ENCODE data around the gene TMEM198. TPM values are rescaled to one million over a fixed set of nuclear protein-coding genes. Genes with fewer than 3 reads are reported as not detected.

Gene TMEM198
- total and polyA plus RNA-seq, 4 donors, result 0.74 to 1.9 (median 1.5) TPM

GRCh38 chr2:219536967-219537366, 6.9 kb upstream of the TMEM198 start:
- H3K9me3 ChIP-seq (ENCODE audit: control insufficient read depth in 4 of 4, low read length in 3 of 4), result no peaks in the 10 kb centered on the region
- no peak overlapping the region for H3K9ac ChIP-seq (ENCODE audit: low read depth in 1 of 2, low read length in 2 of 2)
- no peak for DNase-seq (ENCODE audit: low spot score)
- TF ChIP-seq CTCF (IDR thresholded peaks at IDR 0.05; ENCODE audit: low read depth, low read length, missing input control) (no peak), MAX (IDR thresholded peaks at IDR 0.05) (no peak), HNF4G (IDR thresholded peaks at IDR 0.05) (no peak), JUND (IDR thresholded peaks at IDR 0.05) (no peak), SP1 (IDR thresholded peaks at IDR 0.05) (no peak), HNF4A (conservative IDR thresholded peaks at IDR 0.05) (no peak), YY1 (IDR thresholded peaks at IDR 0.05) (no peak), GABPA (IDR thresholded peaks at IDR 0.05 in 1 of 2, conservative IDR thresholded peaks at IDR 0.05 in 1 of 2) (no peak), RXRA (IDR thresholded peaks at IDR 0.05) (no peak), ATF3 (IDR thresholded peaks at IDR 0.05) (no peak), FOXA1 (IDR thresholded peaks at IDR 0.05) (no peak), NR2F2 (IDR thresholded peaks at IDR 0.05) (no peak), EGR1 (IDR thresholded peaks at IDR 0.05; ENCODE audit: low read depth in 2 of 2) (no peak), REST (IDR thresholded peaks at IDR 0.05) (no peak), RAD21 (IDR thresholded peaks at IDR 0.05) (no peak), ZBTB33 (IDR thresholded peaks at IDR 0.05) (no peak), FOXA2 (IDR thresholded peaks at IDR 0.05) (no peak), TAF1 (conservative IDR thresholded peaks at IDR 0.05) (no peak)
- H3K27ac ChIP-seq (ENCODE audit: low read depth in 1 of 2, low read length in 2 of 2), result no peak overlapping the region
- 60% methylated on average over 9 of the region's 9 CpGs for WGBS
- H3K4me1 ChIP-seq (ENCODE audit: control insufficient read depth in 4 of 4, insufficient read depth in 4 of 4, low read length in 3 of 4), result peaks cover under 1 to 7% (median 5%) of the 10 kb centered on the region in 4 donors
- peaks cover 4 to 24% (median 11%) of the 10 kb centered on the region in 4 donors for H3K36me3 ChIP-seq (ENCODE audit: control insufficient read depth in 4 of 4, insufficient read depth in 3 of 4, low read depth in 1 of 4, low read length in 3 of 4)
- no peaks in the 10 kb centered on the region for H3K27me3 ChIP-seq (ENCODE audit: control insufficient read depth in 4 of 4, insufficient read depth in 4 of 4, low read length in 3 of 4)
- no peak overlapping the region for H3K4me3 ChIP-seq (ENCODE audit: low read depth in 1 of 3, low read length in 3 of 3)
